ENCODE measurements around the gene GPR61.

Gene GPR61

DNA sequence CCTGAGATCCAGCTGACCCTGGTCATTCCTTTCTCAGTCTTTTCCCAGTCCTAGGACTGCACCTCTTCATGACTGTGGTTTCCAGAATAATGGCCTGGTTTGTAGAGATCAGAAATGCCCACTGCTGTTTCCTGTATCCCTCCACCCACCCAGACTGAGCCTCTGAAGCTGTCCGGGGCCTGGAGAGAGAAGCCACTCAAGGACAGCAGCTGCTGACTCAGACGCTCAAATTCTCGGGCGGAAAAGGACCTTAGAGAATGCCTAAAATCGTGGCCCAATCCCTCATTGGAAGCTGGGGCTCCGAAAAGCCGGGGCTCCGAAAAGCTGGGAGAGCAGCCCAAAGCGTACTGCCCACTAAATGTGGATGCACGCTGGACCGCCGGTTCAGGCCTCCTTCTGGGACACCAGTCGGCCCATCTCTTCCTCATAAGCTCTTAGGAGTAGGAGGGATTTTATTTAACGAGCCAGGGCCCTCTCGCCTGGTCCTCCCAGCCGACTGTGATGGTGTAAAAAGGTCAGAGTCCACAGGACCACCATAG lies 7.8 kb upstream of the GPR61 start:
- intact Hi-C loops (cut with DNase I): loop anchor here (2.0 to 10.0 kb wide), 3 partner anchors 39 to 257 kb away; partner anchors contain the start of gene PSMA5
- peak in 1 of 42 donors; percentile 22 for DNase-seq

DNA sequence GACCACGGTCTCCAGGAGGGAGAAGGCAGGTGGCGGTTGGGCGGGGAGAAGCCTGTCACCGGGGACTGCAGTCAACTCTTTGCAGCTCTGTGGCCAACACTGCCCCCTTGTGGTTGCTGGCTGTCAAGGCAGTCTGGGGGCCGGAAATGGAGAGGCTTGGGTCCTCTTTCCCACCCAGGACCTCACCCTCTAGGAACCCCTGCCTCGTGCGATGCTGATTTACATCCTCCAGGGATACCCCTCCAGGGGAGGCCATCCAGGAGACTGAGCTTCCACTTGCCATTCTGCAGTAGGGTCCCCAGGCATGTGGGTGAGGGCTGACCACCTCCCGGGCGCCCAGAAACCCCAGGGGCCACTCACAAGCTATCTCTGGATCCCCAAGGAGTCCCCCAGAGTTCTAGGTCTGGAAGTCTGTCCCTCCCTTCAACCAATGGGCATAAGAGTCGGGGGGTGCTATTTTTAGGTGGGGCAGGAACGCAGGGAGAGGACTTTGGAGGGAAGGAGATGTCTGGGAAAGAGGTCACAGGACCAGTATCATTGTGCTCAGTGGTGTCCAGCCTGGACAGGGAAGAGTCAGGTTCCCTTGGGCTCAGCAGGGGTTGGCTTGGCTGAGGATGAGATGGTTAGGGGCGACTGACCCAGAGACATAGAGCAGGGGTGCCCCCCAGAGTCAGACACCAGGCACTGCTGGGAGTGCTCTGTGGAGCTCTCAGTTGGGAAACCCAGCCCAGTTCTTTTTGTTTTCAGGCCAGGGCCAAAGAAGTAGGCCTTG lies 7.1 kb upstream of the GPR61 start:
- intact Hi-C loops (cut with DNase I): loop anchor here (2.0 to 10.0 kb wide), 3 partner anchors 40 to 258 kb away; partner anchors contain the start of gene PSMA5
- peak; percentile 84 to 95 (median 89) for DNase-seq

DNA sequence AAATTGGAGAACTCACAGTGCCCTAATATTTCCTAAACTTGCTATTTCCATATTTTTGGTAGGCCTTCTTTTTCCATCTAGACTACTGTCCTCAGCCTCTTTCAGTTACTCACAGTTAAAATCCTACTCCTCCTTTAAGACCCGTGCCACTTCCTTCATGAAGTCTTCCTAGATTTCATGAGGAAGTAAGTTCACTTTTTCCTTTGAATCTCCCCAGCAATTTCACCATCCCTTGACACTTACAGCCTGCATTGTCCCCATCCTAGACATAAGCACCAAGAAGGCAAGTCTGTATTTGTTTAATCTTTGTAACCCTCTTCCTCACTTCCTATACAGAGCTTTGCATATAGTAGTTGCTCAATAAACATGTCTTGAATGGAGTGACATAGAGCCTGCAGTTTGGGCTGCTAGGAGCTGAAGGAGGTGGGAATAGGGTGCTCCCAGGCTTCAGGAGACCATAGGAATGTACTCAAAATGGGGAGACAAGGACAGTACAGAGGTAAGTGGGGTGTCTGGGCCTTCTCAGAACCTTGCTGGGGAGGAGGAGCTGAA lies 5.3 kb upstream of the GPR61 start:
- intact Hi-C loops (cut with DNase I): loop anchor here (5.0 to 10.0 kb wide), 2 partner anchors 107 to 260 kb away; partner anchors contain the start of gene PSMA5
- no peak for DNase-seq

DNA sequence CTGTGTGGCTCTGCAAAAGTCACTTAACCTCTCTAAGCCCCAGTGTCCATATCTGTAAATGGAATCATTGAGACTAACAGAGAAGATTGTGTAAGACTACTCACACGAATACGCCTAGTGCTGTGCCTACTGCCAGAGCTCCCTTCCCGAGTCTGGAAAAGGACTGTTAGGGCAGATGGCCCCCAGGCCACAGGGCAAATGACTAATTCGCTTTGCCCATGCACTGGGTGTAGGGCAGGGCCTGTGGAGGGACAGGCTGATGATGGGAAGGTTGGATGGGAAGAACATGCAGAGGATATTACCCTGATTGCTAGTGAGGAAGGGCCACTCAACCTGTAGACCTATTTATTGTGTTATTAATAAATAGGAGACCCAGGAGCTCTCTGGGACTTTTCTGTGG lies 4.2 kb upstream of the GPR61 start:
- peak in 1 of 42 donors; percentile 34 for DNase-seq
- intact Hi-C loops (cut with DNase I): loop anchor here (10.0 kb wide), 1 partner anchor 261 kb away; no protein-coding TSS in a partner anchor

DNA sequence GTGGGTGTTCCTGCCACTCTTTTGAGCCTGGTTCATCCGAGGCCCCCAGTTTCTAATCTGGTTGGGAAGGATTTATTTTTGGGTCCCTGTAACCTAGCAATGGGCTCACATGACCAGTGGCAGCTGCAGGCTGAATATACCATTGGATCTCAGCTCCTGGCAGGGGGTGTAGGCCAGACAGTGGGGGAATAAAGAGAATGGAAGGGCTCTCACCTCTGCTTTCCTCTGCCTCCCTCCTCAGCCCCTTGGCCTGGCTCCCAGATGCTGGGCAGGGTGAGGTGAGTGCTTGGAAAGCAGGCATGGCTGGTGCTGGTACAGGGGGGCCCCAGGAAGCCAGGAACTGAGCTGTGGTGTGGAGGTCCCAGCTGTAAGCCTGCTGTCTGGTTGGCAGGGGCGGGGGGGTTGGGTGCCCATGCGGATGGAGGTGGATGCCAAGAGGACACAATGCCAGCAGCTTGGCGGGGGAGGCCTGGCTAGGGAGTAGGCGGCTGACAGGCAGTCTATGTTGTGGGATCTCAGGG lies 3.6 kb upstream of the GPR61 start:
- intact Hi-C loops (cut with DNase I): loop anchor here (10.0 kb wide), 1 partner anchor 261 kb away; no protein-coding TSS in a partner anchor
- peak; percentile 45 to 92 (median 74) for DNase-seq

DNA sequence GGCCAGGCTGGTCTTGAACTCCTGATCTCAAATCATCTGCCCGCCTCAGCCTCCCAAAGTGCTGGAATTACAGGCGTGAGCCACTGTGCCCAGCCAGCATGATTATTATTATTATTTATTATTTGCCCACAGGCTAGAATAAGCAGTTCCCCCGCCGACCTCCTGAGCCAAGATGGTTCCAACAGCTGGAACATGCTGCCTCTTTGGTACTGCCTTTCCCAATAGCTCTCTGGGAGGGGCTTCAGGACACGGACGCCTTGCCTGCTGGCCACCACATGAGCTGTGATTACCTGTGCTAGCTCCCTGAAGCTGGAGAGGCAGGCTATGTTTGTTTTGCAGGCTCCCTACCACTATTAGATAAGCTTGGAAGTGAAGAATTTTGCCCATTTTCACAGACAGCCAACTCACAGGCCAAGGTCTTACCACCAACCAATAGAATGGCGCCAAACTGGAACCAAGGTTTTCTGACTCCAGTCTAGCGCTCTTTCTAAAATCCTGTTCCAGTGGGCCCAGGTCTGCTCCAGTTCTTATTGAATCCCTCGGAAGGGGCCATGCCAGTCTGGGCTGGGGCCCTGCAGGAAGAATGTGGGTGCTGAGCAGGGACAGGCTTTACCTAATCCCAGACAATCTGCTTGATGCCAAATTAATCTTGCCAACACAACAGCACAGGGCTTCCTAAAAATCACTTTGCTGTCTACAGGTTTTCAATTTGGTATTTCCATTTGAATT lies 2.1 kb upstream of the GPR61 start:
- no peak for DNase-seq
- intact Hi-C loops (cut with DNase I): loop anchor here (10.0 kb wide), 1 partner anchor 263 kb away; no protein-coding TSS in a partner anchor

DNA sequence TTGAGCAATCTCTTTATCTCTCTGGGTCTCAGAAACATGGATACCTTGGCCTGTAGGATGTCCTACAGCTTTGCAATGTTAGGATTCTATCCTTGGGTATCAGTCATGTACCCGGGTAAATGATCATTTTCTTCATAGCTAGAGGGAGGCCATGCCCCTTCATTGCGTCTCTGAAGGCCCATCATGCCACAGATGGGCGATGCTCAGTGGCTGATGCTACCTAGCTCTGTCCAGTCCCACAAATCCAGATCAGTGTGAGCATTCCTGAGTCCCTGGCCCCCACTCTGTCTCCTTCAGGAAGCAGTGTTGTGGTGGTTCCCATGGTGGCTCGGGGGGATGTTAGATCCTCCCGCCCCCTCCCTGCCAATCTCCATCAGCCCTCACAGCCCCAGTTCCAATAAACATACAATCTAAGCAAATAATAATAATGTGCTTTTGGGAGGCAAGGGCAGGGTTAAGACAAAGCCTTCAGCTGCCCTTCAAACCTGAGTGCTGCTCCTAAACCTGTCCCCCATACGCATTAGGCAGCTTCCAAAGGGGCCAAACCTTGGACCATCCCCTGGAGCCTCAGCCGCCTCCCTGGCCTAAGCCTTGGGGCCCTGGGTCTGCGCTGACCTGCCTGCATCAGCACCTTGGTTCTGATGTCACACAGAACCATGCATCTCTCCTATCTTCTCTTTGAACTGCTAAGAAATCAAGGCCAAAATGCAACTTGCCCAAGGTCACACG lies 681 bp upstream of the GPR61 start:
- peak in 1 of 42 donors; percentile 33 for DNase-seq
- intact Hi-C loops (cut with DNase I): loop anchor here (10.0 kb wide), 1 partner anchor 264 kb away; no protein-coding TSS in a partner anchor

DNA sequence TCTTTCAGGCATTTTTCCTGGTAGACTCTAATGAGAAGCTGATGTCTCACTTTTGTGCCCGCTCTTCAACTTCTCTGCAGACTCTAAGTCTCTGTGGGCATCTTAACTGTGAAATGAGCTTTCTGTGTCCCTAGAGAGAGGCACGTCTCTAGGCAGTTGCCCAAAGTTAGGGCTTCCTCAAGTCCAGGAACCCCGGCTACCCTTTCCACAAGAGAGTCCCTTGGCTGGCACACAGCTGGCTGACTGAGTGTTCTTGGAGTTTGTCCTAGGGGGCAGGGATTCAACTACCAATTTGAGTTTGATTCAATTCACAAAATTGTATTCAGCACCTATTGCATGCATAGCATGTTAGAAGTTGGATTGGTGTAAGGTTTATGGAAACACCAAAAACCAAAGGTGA lies 1.4 kb downstream of the GPR61 start:
- intact Hi-C loops (cut with DNase I): loop anchor here (10.0 kb wide), 1 partner anchor 444 kb away; the partner anchor contains the start of gene AHCYL1
- peak in 5 of 42 donors; percentile 17 to 52 (median 40) for DNase-seq

- DNase-seq: no peak
- intact Hi-C loops (cut with DNase I): loop anchor here (10.0 kb wide), 1 partner anchor 442 kb away; the partner anchor contains the start of gene AHCYL1
Observed at GRCh38 chr1:109542657-109543056, 3.0 kb downstream of the GPR61 start.

DNA sequence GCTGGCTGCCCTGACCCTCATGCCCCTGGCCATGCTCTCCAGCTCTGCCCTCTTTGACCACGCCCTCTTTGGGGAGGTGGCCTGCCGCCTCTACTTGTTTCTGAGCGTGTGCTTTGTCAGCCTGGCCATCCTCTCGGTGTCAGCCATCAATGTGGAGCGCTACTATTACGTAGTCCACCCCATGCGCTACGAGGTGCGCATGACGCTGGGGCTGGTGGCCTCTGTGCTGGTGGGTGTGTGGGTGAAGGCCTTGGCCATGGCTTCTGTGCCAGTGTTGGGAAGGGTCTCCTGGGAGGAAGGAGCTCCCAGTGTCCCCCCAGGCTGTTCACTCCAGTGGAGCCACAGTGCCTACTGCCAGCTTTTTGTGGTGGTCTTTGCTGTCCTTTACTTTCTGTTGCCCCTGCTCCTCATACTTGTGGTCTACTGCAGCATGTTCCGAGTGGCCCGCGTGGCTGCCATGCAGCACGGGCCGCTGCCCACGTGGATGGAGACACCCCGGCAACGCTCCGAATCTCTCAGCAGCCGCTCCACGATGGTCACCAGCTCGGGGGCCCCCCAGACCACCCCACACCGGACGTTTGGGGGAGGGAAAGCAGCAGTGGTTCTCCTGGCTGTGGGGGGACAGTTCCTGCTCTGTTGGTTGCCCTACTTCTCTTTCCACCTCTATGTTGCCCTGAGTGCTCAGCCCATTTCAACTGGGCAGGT lies 3.8 kb downstream of the GPR61 start:
- intact Hi-C loops (cut with DNase I): loop anchor here (10.0 kb wide), 1 partner anchor 441 kb away; the partner anchor contains the start of gene AHCYL1
- no peak for DNase-seq

GRCh38 chr1:109543988-109544735 lies 4.5 kb downstream of the GPR61 start:
- intact Hi-C loops (cut with DNase I): loop anchor here (10.0 kb wide), 1 partner anchor 441 kb away; the partner anchor contains the start of gene AHCYL1
- peak in 1 of 42 donors; percentile 29 for DNase-seq

DNA sequence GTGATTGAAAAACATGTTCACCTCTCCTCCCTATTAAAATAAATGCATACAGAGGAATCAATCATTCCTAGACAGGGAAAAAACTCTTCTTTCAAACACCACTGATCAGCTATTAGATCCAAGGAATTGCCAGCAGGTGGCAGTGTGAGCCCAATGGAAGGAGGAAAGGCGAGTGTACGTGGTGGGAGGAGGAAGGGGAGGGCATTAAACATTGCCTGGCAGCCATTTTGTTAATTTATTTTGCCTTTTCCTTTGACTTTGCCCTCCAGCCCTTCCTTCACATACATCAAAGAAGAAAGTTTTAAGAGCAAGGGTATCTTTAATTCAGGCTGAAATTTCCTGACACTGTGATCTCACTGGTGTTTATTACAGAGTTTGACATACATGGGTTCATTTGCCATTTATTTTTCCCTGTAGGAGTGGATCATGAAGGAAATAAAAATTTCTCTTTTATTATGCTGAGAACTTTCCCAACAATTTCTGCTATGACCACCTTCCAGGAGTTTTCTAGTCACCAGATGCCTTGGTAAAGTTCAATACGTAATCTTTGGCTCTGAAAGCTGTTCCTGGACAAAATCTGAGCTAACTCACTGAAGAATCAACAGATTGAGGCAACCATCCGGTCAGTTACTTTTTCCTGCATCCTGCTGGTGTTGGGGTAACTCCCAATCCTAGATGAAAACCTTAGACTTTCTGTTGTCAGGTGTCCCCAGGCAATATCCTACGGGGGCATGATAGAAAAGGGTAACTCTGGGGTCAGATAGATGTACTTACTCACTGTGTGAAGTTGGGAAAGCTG lies 6.8 kb downstream of the GPR61 start:
- DNase-seq: peak; percentile 74 to 97 (median 91)
- intact Hi-C loops (cut with DNase I): loop anchor here (5.0 to 10.0 kb wide), 2 partner anchors 76 to 438 kb away; partner anchors contain the start of gene AHCYL1

DNA sequence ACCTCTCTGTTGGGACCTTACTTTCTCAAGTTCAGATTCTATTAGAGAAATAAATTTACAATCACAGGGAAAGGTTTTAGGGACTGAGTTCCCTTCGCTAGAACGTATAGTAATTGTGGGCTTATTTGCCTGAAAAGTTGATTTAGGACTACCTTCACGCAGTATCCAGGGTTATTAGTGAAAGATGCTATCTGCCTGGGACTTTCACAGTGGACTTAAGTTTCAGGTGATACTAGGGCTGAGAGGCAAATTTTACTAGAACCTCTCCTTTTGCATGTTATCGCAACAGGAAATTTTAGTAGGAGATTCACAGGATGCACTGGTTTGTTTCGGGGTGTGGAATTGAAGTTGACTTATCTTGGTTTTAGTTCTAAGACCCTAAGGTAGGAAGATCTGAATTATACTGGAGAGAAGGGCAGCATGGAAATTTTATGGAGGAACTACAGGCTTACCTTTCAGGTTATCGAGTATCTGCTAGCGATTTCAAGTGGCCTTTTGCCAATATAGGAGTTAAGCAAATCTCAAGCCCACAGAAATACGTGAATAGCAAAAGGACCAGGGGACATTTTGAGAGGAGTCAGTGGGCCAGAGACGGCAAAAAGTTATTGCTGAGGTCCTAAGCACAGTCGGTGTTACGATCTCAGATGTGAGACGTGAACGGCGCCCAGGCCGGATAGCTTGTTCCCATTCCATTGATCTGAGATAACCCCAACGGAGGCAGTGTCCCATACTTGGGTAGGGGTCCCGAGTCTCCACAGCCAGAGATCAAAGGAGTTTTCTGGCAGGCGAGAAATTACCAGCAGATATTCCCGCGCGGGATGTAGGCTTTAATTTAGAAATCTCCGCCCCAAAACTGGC lies 8.0 kb downstream of the GPR61 start:
- DNase-seq: peak in 10 of 42 donors; percentile 20 to 66 (median 40)
- intact Hi-C loops (cut with DNase I): loop anchor here (5.0 to 10.0 kb wide), 2 partner anchors 75 to 437 kb away; partner anchors contain the start of gene AHCYL1
